GM19240 (cell line): ENCODE results near the gene CXorf51B.
"Not testable (repeated sequence)": the region's sequence is repeated elsewhere in the genome, so short reads cannot be mapped to it uniquely, and the experiment has no call there.

ENCODE experiments used
- DNase-seq: peaks from one replicate; pipeline ENCODE4 v3.0.0; 2011; ENCODE audit warnings: low spot score; ENCODE audit not compliant: insufficient read length

Gene CXorf51B

DNA sequence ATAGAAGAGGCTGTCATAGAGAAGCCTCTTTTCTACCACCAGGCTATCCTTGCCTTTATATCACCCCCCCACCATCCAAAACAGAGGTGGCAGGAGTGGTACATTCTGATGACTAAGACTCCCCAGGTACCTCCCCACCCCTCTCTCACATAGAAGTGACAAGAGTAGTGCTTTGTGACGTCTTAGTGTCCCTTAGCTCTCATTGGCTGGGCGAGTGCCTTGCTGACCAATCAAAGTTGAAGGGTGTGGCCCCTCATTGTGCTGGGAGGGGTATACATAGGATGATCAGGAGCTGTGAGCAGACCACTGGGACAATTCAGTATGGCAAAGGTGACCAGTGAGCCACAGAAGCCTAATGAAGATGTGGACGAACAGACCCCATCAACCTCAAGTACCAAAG lies at the start of gene CXorf51B:
Gene CXorf51B (plus strand): TSS at position 301 of the 400 bp plus-strand sequence. CDS start 21 bp downstream, at position 322.
- DNase-seq = not testable (repeated sequence)

DNA sequence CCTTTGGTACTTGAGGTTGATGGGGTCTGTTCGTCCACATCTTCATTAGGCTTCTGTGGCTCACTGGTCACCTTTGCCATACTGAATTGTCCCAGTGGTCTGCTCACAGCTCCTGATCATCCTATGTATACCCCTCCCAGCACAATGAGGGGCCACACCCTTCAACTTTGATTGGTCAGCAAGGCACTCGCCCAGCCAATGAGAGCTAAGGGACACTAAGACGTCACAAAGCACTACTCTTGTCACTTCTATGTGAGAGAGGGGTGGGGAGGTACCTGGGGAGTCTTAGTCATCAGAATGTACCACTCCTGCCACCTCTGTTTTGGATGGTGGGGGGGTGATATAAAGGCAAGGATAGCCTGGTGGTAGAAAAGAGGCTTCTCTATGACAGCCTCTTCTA lies 5.1 kb downstream of the CXorf51B start, which contains the start of gene CXorf51A:
Gene CXorf51A (minus strand): TSS at position 101 of the 400 bp plus-strand sequence. CDS start 21 bp downstream, at position 80.
- DNase-seq = not testable (repeated sequence)

DNA sequence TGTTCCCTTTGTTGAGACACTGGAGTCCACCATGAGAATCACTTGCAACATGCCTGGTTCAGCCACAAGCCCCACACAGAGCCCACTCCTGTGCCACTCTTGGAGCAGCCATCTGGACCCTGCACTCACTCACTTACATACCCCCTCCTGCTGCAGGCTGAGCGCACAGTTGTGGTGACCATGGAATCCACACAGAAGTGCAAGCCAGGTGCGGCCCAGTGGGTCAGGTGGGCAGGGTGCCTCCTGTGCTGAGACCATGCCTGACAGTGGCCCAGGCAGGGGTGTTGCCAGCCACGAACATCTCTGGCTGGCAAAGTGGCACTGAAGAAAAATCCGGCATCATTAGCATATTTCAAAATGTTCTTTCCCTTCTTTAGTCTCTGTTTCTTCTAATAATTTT lies 22.4 kb downstream of the CXorf51B start:
- no peak for DNase-seq

DNA sequence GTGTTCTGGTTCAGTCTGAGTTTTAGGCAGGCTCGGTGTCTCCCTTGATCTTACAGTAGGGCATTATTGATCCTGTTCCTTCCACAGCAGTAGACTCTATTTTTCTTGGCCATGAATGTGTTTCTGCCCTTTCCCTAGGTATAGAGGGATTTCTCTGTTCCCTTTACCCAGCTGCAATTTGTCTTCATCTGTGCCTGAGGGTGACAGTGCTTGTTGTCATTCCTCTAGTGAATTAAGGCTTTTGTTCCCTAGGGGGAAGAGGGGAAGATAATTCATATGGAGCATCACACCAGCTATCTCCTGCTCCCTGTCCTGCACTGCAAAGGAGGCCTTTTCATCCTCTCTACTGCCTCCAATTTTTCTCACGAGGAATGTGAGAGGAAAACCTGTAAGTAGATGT lies 44.7 kb downstream of the CXorf51B start:
- no peak for DNase-seq
